Caco-2 (cell line): ENCODE results near the gene CCDC60. TPM values are rescaled to one million over a fixed set of nuclear protein-coding genes. Genes with fewer than 3 reads are reported as not detected.
A peak's percentile ranks its signal among the peaks of the same experiment; 100 is the strongest.

ENCODE experiments used
- BruUV-seq: library from RNA; stranded (reverse); fragments of 400-500 nt; replicated peaks from 2 replicates; lab custom pipeline; 2021; lab: Mats Ljungman, UMichigan
- CTCF ChIA-PET: fragments of 300-600 bp; sonication (Branson Sonifier 250); formaldehyde crosslinking; loops from one replicate; lab custom pipeline; 2022; ENCODE audit warnings: antibody characterized with exemption; lab: Charles Lee
- POLR2A ChIA-PET: fragments of 300-600 bp; sonication (Branson Sonifier 250); formaldehyde crosslinking; loops from one replicate; lab custom pipeline; 2022; ENCODE audit warnings: antibody characterized with exemption; lab: Charles Lee
- DNase-seq, 2 experiments: peaks; one replicate each; pipeline versions ENCODE4 v3.0.0 to v3.0.0-alpha.2; 2020 to 2022
- H3K27me3 ChIP-seq: replicated peaks from 2 replicates; pipeline ENCODE4 v1.6.0; 2011; ENCODE audit warnings: low read length; ENCODE audit not compliant: control insufficient read depth, insufficient read depth
- H3K36me3 ChIP-seq: 2 replicates; pipeline ENCODE4 v1.5.1; 2011; ENCODE audit warnings: low read length; ENCODE audit not compliant: control insufficient read depth, insufficient read depth
- H3K4me1 ChIP-seq: fragments of 250-450 bp; sonication (Bioruptor Pico); 2 replicates; pipeline ENCODE4 v1.5.1; 2020; ENCODE audit warnings: mild to moderate bottlenecking
- H3K4me3 ChIP-seq: 2 replicates; pipeline ENCODE4 v1.5.1; 2011; ENCODE audit warnings: low read depth, mild to moderate bottlenecking, control low read depth, low read length
- H3K9me3 ChIP-seq: fragments of 250-450 bp; sonication (Bioruptor Pico); 2 replicates; pipeline ENCODE4 v1.5.1; 2020; ENCODE audit warnings: mild to moderate bottlenecking, moderate library complexity
- H3K27ac Mint-ChIP-seq: one replicate; pipeline ENCODE4 v1.8.0; 2022; ENCODE audit warnings: mixed read lengths; ENCODE audit not compliant: unreplicated experiment
- H3K27me3 Mint-ChIP-seq: one replicate; pipeline ENCODE4 v1.8.0; 2022; ENCODE audit warnings: mixed read lengths; ENCODE audit not compliant: insufficient read depth, unreplicated experiment
- H3K36me3 Mint-ChIP-seq: one replicate; pipeline ENCODE4 v1.8.0; 2022; ENCODE audit warnings: mild to moderate bottlenecking, mixed read lengths; ENCODE audit not compliant: insufficient read depth, unreplicated experiment
- H3K4me1 Mint-ChIP-seq: one replicate; pipeline ENCODE4 v1.8.0; 2022; ENCODE audit warnings: low read depth, mixed read lengths; ENCODE audit not compliant: unreplicated experiment
- H3K4me3 Mint-ChIP-seq: one replicate; pipeline ENCODE4 v1.8.0; 2022; ENCODE audit warnings: mild to moderate bottlenecking, moderate library complexity, mixed read lengths; ENCODE audit not compliant: unreplicated experiment
- H3K9me3 Mint-ChIP-seq: one replicate; pipeline ENCODE4 v1.8.0; 2022; ENCODE audit warnings: mixed read lengths; ENCODE audit not compliant: unreplicated experiment
- CTCF ChIP-seq, 2 experiments: fragments of 200-600 bp in 1 of 2; IDR thresholded peaks; 1 replicate in 1 of 2; 2 replicates in 1 of 2; pipeline versions ENCODE4 v1.5.1 to v1.8.0; 2011 to 2022; ENCODE audit warnings: antibody characterized with exemption in 1 of 2, control low read depth in 1 of 2, inconsistent platforms in 1 of 2, low read depth in 1 of 2, low read length in 1 of 2, mild to moderate bottlenecking in 1 of 2, moderate library complexity in 1 of 2; ENCODE audit not compliant: insufficient read depth in 1 of 2, severe bottlenecking in 1 of 2, unreplicated experiment in 1 of 2
- intact Hi-C: fragments of 100-400 bp; cut with micrococcal nuclease; formaldehyde crosslinking; loops from one replicate; pipeline ENCODE4 v1.10.0; 2022; ENCODE audit not compliant: unreplicated experiment
- total RNA-seq: library from RNA; stranded (reverse); gene quantifications from 2 replicates; pipeline ENCODE4 v1.2.3, GENCODE V29; 2022

The CCDC60 gene
- total RNA-seq, 1 experiment from 2014 or later: not detected

- BruUV-seq: no TSS peak
- POLR2A ChIA-PET: no interaction called here
Measured at GRCh38 chr12:119365451-119365850, 30.9 kb downstream of the CCDC60 start.

GRCh38 chr12:119366007-119366406, 31.5 kb downstream of the CCDC60 start:
- no peaks in the 10 kb centered on the region for H3K9me3 Mint-ChIP-seq
- H3K27ac Mint-ChIP-seq: no peak overlapping the region
- no peak for DNase-seq
- ChIA-PET CTCF (no interaction called here), POLR2A (no interaction called here)
- no peak overlapping the region for H3K4me3 Mint-ChIP-seq
- H3K4me1 ChIP-seq: peaks cover 6% of the 10 kb centered on the region; the same call in 1 of the 2 replicates
- H3K9me3 ChIP-seq: no peaks in the 10 kb centered on the region
- intact Hi-C loops: no loop called here
- peaks cover 23% of the 10 kb centered on the region for H3K4me1 Mint-ChIP-seq
- no TSS peak for BruUV-seq
- TF ChIP-seq CTCF (IDR thresholded peaks at IDR 0.05; ENCODE audit: insufficient read depth in 1 of 2, low read depth in 1 of 2, low read length in 1 of 2, severe bottlenecking in 1 of 2, unreplicated experiment in 1 of 2): no peak
- no peaks in the 10 kb centered on the region for H3K36me3 Mint-ChIP-seq
- no peak overlapping the region for H3K4me3 ChIP-seq
- no peaks in the 10 kb centered on the region for H3K27me3 Mint-ChIP-seq
- H3K36me3 ChIP-seq: no peaks in the 10 kb centered on the region
- no peaks in the 10 kb centered on the region for H3K27me3 ChIP-seq

More at GRCh38 chr12:119365451-119365850, 30.9 kb downstream of the CCDC60 start:
- Mint-ChIP-seq H3K27me3 (no peaks in the 10 kb centered on the region), H3K9me3 (no peaks in the 10 kb centered on the region), H3K27ac (no peak overlapping the region), H3K4me1 (peaks cover 23% of the 10 kb centered on the region), H3K4me3 (no peak overlapping the region), H3K36me3 (no peaks in the 10 kb centered on the region)
- CTCF ChIA-PET: no interaction called here
- DNase-seq: peak in 1 of 2 experiments; percentile 29
- intact Hi-C loops: no loop called here
- H3K36me3 ChIP-seq: no peaks in the 10 kb centered on the region
- no peaks in the 10 kb centered on the region for H3K27me3 ChIP-seq
- no peak for TF ChIP-seq CTCF (IDR thresholded peaks at IDR 0.05; ENCODE audit: insufficient read depth in 1 of 2, low read depth in 1 of 2, low read length in 1 of 2, severe bottlenecking in 1 of 2, unreplicated experiment in 1 of 2)
- H3K4me1 ChIP-seq: peaks cover 6% of the 10 kb centered on the region; the same call in 1 of the 2 replicates
- no peak overlapping the region for H3K4me3 ChIP-seq
- no peaks in the 10 kb centered on the region for H3K9me3 ChIP-seq

- no peaks in the 10 kb centered on the region for H3K9me3 ChIP-seq
- no peaks in the 10 kb centered on the region for H3K36me3 Mint-ChIP-seq
- BruUV-seq: no TSS peak
- H3K27me3 ChIP-seq: no peaks in the 10 kb centered on the region
- H3K27me3 Mint-ChIP-seq: no peaks in the 10 kb centered on the region
- no peaks in the 10 kb centered on the region for H3K9me3 Mint-ChIP-seq
- TF ChIP-seq CTCF (IDR thresholded peaks at IDR 0.05; ENCODE audit: insufficient read depth in 1 of 2, low read depth in 1 of 2, low read length in 1 of 2, severe bottlenecking in 1 of 2, unreplicated experiment in 1 of 2): no peak
- H3K4me3 Mint-ChIP-seq: no peak overlapping the region
- peaks cover 6% of the 10 kb centered on the region; the same call in 1 of the 2 replicates for H3K4me1 ChIP-seq
- DNase-seq: no peak
- CTCF ChIA-PET: no interaction called here
- H3K27ac Mint-ChIP-seq: no peak overlapping the region
- H3K4me3 ChIP-seq: no peak overlapping the region
- H3K4me1 Mint-ChIP-seq: peaks cover 23% of the 10 kb centered on the region
- POLR2A ChIA-PET: no interaction called here
- H3K36me3 ChIP-seq: no peaks in the 10 kb centered on the region
- intact Hi-C loops: no loop called here
Measured at GRCh38 chr12:119369161-119369560, 34.6 kb downstream of the CCDC60 start.
